Smooth muscle cell (in vitro differentiated cells): ENCODE measurements around the gene FADS6. TPM values are rescaled to one million over a fixed set of nuclear protein-coding genes. Genes with fewer than 3 reads are reported as not detected.

Source experiments
- DNase-seq: peaks from one replicate; lab custom pipeline; 2025; ENCODE audit not compliant: unreplicated experiment; lab: John Stamatoyannopoulos, UW
- H2AFZ ChIP-seq: fragments of 200-600 bp; sonication (generic); 2 replicates; pipeline ENCODE4 v1.6.0; 2016; ENCODE audit warnings: antibody characterized with exemption, low read depth, mild to moderate bottlenecking
- H3F3A ChIP-seq: fragments of 200-600 bp; sonication (generic); 2 replicates; pipeline ENCODE4 v1.6.0; 2017; ENCODE audit warnings: antibody characterized with exemption, low read depth
- H3K27ac ChIP-seq: fragments of 200-600 bp; sonication (generic); 2 replicates; pipeline ENCODE4 v1.5.1; 2016; ENCODE audit warnings: low read depth, mild to moderate bottlenecking
- H3K27me3 ChIP-seq: fragments of 200-600 bp; sonication (generic); 2 replicates; pipeline ENCODE4 v1.6.1; 2016; ENCODE audit warnings: low read depth, mild to moderate bottlenecking
- H3K36me3 ChIP-seq: fragments of 200-600 bp; sonication (generic); 2 replicates; pipeline ENCODE4 v1.5.1; 2016; ENCODE audit warnings: low read depth
- H3K4me1 ChIP-seq: fragments of 200-600 bp; sonication (generic); 2 replicates; pipeline ENCODE4 v1.5.1; 2016; ENCODE audit warnings: low read depth
- H3K4me2 ChIP-seq: fragments of 200-600 bp; sonication (generic); 2 replicates; pipeline ENCODE4 v1.6.0; 2016; ENCODE audit warnings: mild to moderate bottlenecking
- H3K4me3 ChIP-seq: fragments of 200-600 bp; sonication (generic); 2 replicates; pipeline ENCODE4 v1.5.1; 2016; ENCODE audit warnings: mild to moderate bottlenecking
- H3K79me2 ChIP-seq: fragments of 200-600 bp; sonication (generic); 2 replicates; pipeline ENCODE4 v1.6.0; 2016; ENCODE audit warnings: low read depth, mild to moderate bottlenecking
- H3K9ac ChIP-seq: fragments of 200-600 bp; sonication (generic); 2 replicates; pipeline ENCODE4 v1.6.0; 2016; ENCODE audit warnings: low read depth
- H3K9me3 ChIP-seq: fragments of 200-600 bp; sonication (generic); replicated peaks from 2 replicates; pipeline ENCODE4 v1.5.1; 2016; ENCODE audit warnings: low read depth
- H4K20me1 ChIP-seq: fragments of 200-600 bp; sonication (generic); 2 replicates; pipeline ENCODE4 v1.6.0; 2016; ENCODE audit warnings: low read depth
- CTCF ChIP-seq: fragments of 200-600 bp; sonication (generic); IDR thresholded peaks from 2 replicates; pipeline ENCODE4 v1.5.1; 2017; ENCODE audit warnings: borderline replicate concordance, mild to moderate bottlenecking, antibody characterized with exemption; ENCODE audit not compliant: insufficient read depth, poor library complexity, severe bottlenecking
- WGBS: methylation state at CpG from one replicate; pipeline ENCODE4 v1.1.7; 2016; ENCODE audit warnings: low lambda C conversion rate; 5-methylcytosine and 5-hydroxymethylcytosine counted together
- polyA plus RNA-seq: library from polyadenylated mRNA; unstranded; fragments of >200 nt; fragmentation: Nextera tagmentation; extraction: Ambion mirVana; gene quantifications from 2 replicates; pipeline ENCODE4 v1.2.1, GENCODE V29; 2016
- total RNA-seq: library from RNA; depleted of rRNA; stranded (reverse); fragments of >200 nt; gene quantifications from 2 replicates; pipeline ENCODE4 v1.2.3, GENCODE V29; 2014

FADS6 gene
- total and polyA plus RNA-seq, 2 experiments from 2014 or later: not detected

- Histone ChIP-seq H3K36me3 (no peaks in the 10 kb centered on the region), H4K20me1 (peaks cover 8% of the 10 kb centered on the region), H2AFZ (no peak overlapping the region), H3K4me3 (no peak overlapping the region), H3K27me3 (peaks cover 13% of the 10 kb centered on the region), H3F3A (no peaks in the 10 kb centered on the region), H3K27ac (no peak overlapping the region), H3K4me2 (no peak overlapping the region), H3K4me1 (no peaks in the 10 kb centered on the region), H3K9ac (no peak overlapping the region), H3K79me2 (no peaks in the 10 kb centered on the region), H3K9me3 (no peaks in the 10 kb centered on the region)
- DNase-seq: no peak
- WGBS: 93% methylated on average over 9 of the region's 9 CpGs
- no peak for TF ChIP-seq CTCF
These were observed 55.2 kb downstream of the FADS6 start for GRCh38 chr17:74838274-74838673.

DNA sequence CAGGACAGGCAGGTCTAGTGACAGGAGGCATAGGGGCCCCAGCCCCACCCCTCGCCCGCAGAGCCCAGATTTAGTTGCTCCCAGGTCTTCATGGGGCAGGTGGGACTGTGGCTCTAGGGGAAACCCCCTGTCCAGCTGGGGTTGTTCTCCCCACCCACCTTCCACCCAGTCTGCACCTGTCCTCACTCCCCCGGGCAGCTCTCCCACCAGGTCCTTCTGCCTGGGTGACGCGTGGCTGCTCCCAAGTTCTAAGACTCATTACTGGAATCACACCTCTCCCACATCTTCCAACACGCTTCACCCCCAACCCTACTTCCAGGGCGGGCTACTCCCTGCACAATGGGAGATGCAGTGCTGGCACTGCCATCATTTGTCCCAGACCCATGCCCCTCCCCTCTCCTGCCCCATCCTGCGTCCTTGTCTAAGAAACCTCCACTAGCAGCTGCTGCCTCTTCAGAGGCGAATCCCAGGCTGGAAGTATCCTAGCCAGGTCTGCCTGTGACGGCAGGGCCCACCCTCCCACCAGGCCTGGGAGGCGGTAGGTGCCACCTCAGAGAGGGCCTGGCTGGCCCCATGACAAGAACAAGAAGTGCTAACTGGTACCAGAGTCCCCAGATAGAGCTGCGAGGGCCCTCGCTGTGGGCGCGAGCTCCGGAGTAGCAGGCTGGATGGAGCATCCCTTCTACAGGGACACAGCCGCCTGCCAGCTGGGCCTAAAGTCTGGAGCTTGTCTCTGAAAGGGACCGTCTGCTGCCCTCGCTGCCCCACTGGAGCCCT lies 56.6 kb downstream of the FADS6 start:
- Histone ChIP-seq H3K4me3 (no peak overlapping the region), H3K4me1 (no peaks in the 10 kb centered on the region), H3K36me3 (no peaks in the 10 kb centered on the region), H2AFZ (no peak overlapping the region), H3F3A (no peaks in the 10 kb centered on the region), H3K9ac (no peak overlapping the region), H3K27ac (no peak overlapping the region), H3K27me3 (no peaks in the 10 kb centered on the region), H4K20me1 (peaks cover 19% of the 10 kb centered on the region), H3K4me2 (no peak overlapping the region), H3K9me3 (no peaks in the 10 kb centered on the region), H3K79me2 (no peaks in the 10 kb centered on the region)
- no peak for TF ChIP-seq CTCF
- DNase-seq: no peak
- WGBS: 96% methylated on average over 19 of the region's 19 CpGs

GRCh38 chr17:74836191-74836590 lies 57.2 kb downstream of the FADS6 start:
- Histone ChIP-seq H4K20me1 (peaks cover 19% of the 10 kb centered on the region), H3K4me3 (no peak overlapping the region), H2AFZ (no peak overlapping the region), H3K79me2 (no peaks in the 10 kb centered on the region), H3K4me1 (no peaks in the 10 kb centered on the region), H3K36me3 (no peaks in the 10 kb centered on the region), H3K9ac (no peak overlapping the region), H3K27ac (no peak overlapping the region), H3K27me3 (no peaks in the 10 kb centered on the region), H3K9me3 (no peaks in the 10 kb centered on the region), H3K4me2 (no peak overlapping the region), H3F3A (no peaks in the 10 kb centered on the region)
- DNase-seq: no peak
- 95% methylated on average over 26 of the region's 26 CpGs for WGBS
- TF ChIP-seq CTCF: no peak
